GM18519 (cell line): ENCODE measurements around the gene PAQR5.
"Not testable (repeated sequence)": the region's sequence is repeated elsewhere in the genome, so short reads cannot be mapped to it uniquely, and the experiment has no call there.

Source experiments
- ATAC-seq: cut with Tn5 transposase; IDR thresholded peaks from one replicate; pipeline ENCODE4 v1.9.1; 2021; ENCODE audit warnings: mild to moderate bottlenecking, moderate library complexity; ENCODE audit not compliant: unreplicated experiment, low FRiP score

Gene PAQR5

GRCh38 chr15:69314736-69315135 is 16.0 kb downstream of the PAQR5 start:
- no peak for ATAC-seq

GRCh38 chr15:69315402-69316110 is 16.8 kb downstream of the PAQR5 start:
- ATAC-seq, result no peak

DNA sequence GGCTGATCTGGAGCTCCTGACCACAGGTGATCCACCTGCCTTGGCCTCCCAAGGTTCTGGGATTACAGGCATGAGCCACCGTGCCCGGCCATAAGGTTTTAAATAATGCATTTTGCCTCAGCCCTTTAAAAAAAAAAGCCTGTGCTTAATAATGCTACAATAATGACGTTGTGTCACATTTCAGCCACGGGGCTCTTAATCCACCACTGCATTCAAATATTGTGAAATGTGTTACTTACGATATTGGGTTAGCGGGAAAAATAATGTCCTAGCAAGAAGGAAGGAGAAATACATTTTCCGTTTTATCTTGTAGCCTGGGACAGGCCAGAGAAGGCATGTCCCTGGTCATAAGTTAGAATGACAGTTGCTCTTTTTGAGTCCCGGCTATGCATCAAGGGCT is 17.6 kb downstream of the PAQR5 start:
- no peak for ATAC-seq

GRCh38 chr15:69317392-69317841 is 18.7 kb downstream of the PAQR5 start:
- no peak for ATAC-seq

DNA sequence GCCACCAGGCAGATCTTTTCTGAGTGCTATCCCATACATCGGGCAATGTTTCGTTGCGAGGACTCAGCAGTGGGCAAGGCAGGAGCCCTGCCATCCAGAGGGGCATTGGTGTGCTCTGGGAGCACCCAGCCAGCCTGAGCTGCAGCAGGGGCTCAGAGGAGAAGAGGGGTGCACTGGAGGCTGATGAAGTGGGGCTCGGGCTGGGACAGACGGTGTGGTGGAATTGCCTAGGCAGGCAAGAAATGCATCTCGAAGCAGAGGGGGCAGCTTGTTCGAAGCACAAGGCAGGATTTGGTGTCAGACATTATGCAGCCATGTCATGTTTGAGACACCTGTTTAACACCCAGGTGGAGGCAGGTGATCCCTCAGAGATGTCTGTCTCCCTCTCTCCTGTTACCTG is 19.3 kb downstream of the PAQR5 start:
- no peak for ATAC-seq

DNA sequence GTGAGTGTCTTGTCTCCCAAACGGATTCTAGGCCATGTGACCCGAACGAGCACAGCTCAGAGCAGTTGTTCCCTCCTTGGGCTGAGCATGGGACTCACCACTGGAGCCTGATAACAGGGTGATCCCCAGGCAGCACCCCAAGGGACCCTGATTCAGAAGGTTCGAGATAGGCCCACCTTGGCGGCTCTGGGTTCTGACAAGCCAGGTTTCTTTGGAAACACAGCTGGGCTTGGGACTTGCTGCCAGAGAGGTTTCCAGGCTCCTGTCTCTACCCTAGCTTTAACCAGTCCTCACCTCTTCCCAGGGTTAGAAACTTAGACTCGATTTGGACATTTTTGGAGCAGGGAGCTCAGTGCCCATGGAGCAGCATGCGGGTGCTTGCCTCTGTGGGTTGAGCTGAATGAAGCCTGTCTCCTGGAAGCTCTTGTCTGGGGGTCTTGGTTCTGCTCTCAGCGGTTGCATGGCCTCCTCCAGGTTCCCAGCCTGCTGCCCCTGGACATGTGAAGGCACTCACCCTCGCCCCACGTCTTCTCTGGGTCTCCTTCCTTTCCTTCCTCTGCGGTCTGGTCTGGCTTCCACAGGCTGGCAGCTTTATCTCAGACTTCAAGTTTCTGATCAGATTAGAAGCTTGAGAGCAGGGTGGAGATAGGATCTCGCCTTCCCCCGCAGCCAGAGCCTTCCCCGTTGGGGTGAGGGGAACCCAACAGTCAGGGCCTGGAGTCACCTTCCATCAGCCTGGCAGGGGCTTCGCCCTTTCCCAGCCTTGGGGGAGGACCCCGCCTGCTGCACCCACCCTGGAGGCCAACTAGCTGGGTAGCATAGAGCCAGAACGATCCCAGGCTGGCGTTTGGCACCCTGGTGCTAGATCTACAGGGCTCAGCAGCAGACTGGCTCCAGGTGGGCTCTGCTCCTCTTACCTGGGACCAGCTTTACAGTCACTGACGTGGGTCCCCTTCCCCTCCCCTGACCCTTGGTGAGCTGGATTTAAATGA is 21.0 kb downstream of the PAQR5 start:
- ATAC-seq, result no peak

- no peak for ATAC-seq
These were observed 22.4 kb downstream of the PAQR5 start for GRCh38 chr15:69320977-69321554.

- ATAC-seq, result no peak
These were observed 25.2 kb downstream of the PAQR5 start for GRCh38 chr15:69323893-69324430.

GRCh38 chr15:69324565-69324964 is 25.9 kb downstream of the PAQR5 start:
- no peak for ATAC-seq

DNA sequence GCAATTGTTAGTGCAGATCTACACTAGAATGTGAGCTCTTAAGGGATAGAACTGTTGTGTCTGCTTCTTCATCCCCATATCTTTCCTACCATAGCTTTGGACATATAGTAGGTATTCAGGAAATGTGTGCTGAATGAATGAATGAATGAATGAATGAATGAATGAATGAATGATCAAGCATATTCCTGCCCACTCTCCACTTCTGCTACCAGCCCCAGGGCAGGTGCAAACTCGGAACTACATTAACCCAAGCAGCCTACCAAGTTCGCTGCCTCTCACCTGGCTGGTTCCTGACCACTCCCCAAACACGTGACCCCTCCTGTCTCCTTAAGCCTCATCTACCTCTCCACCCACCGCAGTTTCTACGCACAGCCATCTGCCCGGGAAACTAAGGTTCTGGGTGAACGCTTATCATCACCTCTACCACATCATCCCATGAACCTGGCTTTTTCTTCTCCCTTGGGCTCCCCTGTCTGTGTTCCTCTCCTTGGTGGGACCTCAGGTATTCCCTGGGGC is 26.8 kb downstream of the PAQR5 start:
- no peak for ATAC-seq

DNA sequence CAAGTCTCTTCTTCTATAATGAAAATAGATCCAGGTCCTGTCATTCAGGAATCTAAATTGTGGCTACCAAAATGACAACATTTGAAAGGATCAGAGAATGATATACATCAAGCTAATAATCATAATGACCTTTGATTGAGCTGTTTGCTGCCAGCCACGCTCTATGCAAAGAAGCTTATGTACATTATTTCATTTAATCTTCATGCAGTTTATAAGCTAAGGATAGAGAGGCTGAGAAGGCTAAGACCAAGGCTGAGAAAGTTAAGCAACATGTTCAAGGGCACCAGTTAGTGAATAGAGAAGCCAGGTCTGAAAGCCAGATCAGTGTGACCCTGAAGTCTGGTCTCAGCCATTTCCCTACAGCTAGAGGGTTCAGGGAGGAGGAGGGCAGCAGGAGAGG is 29.4 kb downstream of the PAQR5 start:
- no peak for ATAC-seq

- ATAC-seq, result no peak
These were observed 30.0 kb downstream of the PAQR5 start for GRCh38 chr15:69328739-69329138.

GRCh38 chr15:69337138-69337537 is 38.4 kb downstream of the PAQR5 start:
- no peak for ATAC-seq

- no peak for ATAC-seq
These were observed 40.0 kb downstream of the PAQR5 start for GRCh38 chr15:69338535-69339213.

- not testable (repeated sequence) for ATAC-seq
These were observed 40.5 kb downstream of the PAQR5 start for GRCh38 chr15:69339214-69339543.

GRCh38 chr15:69340243-69340900 is 41.7 kb downstream of the PAQR5 start:
- no peak for ATAC-seq

GRCh38 chr15:69341356-69341755 is 42.6 kb downstream of the PAQR5 start:
- no peak for ATAC-seq

DNA sequence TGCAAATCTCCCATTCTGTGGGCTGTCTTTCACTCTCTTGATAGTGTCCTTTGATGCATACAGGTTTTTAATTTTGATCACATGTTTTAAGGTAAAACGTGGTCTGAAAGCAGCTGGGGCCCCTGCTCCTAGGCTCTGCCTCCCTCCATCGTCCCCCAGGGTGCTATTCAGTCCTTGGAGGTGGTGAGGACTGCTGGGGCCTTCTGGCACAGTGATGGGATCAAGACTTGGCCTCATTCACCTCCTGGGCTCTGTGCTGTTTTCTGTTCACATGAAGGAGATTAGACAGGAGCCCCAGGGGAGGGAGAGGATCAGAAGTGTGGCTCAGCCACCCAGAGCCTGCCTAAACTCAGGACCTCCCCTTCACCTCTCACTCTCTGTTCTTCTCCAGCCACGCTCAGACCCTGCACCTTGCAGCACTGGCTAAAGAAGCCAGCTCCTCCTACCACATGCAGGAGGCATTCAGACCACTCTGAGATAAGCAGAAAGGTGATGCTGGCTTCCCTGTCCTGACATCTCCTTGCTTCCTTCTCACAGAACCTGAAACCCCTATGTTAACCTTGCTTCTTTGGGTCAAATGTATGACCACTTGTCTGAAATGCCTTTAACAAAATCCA is 43.9 kb downstream of the PAQR5 start:
- ATAC-seq, result no peak

- no peak for ATAC-seq
These were observed 44.4 kb downstream of the PAQR5 start for GRCh38 chr15:69343133-69343532.
